ENCODE results near the gene RTL10. TPM values are rescaled to one million over a fixed set of nuclear protein-coding genes. Genes with fewer than 3 reads are reported as not detected.

The RTL10 gene
- total RNA-seq, 2 donors from 2014 or later: 20.6 to 22.2 TPM

- Mint-ChIP-seq H3K27ac (no peak overlapping the region), H3K27me3 (ENCODE audit: insufficient read depth) (peaks cover 38% of the 10 kb centered on the region), H3K9me3 (no peaks in the 10 kb centered on the region), H3K4me3 (no peak overlapping the region), H3K36me3 (ENCODE audit: low read depth) (no peaks in the 10 kb centered on the region), H3K4me1 (peaks cover 16% of the 10 kb centered on the region)
- Histone ChIP-seq H3K9ac (ENCODE audit: extremely low read depth, low read length, poor library complexity, severe bottlenecking) (no peak overlapping the region), H3K4me1 (ENCODE audit: control insufficient read depth, insufficient read depth, low read length) (peaks cover 19% of the 10 kb centered on the region), H3K9me3 (ENCODE audit: control insufficient read depth, low read length) (no peaks in the 10 kb centered on the region), H3K36me3 (ENCODE audit: control insufficient read depth, insufficient read depth, low read length) (no peaks in the 10 kb centered on the region), H3K4me3 (ENCODE audit: low read length) (no peak overlapping the region), H3K27ac (ENCODE audit: low read depth, low read length) (no peak overlapping the region), H3K27me3 (ENCODE audit: control insufficient read depth, insufficient read depth, low read length, poor library complexity, severe bottlenecking) (peaks cover 38% of the 10 kb centered on the region)
- no peak for TF ChIP-seq CTCF (conservative IDR thresholded peaks at IDR 0.05)
- no peak for DNase-seq
- WGBS, 2 experiments (ENCODE audit: insufficient coverage in 1 of 2, insufficient read length in 1 of 2): 95% methylated on average over 11 to 15 of the region's 15 CpGs
These were observed 38.7 kb upstream of the RTL10 start for GRCh38 chr22:19893363-19893762.

GRCh38 chr22:19892925-19893324 lies 38.3 kb upstream of the RTL10 start:
- 91 to 92% methylated on average over 5 to 13 of the region's 13 CpGs for WGBS, 2 experiments (ENCODE audit: insufficient coverage in 1 of 2, insufficient read length in 1 of 2)
- H3K27me3 ChIP-seq (ENCODE audit: control insufficient read depth, insufficient read depth, low read length, poor library complexity, severe bottlenecking): peaks cover 38% of the 10 kb centered on the region
- DNase-seq: no peak
- Mint-ChIP-seq H3K27me3 (ENCODE audit: insufficient read depth) (peaks cover 39% of the 10 kb centered on the region), H3K9me3 (no peaks in the 10 kb centered on the region), H3K4me1 (peaks cover 16% of the 10 kb centered on the region), H3K36me3 (ENCODE audit: low read depth) (no peaks in the 10 kb centered on the region), H3K27ac (no peak overlapping the region), H3K4me3 (no peak overlapping the region)
- H3K36me3 ChIP-seq (ENCODE audit: control insufficient read depth, insufficient read depth, low read length): no peaks in the 10 kb centered on the region
- no peak overlapping the region for H3K9ac ChIP-seq (ENCODE audit: extremely low read depth, low read length, poor library complexity, severe bottlenecking)
- no peak for TF ChIP-seq CTCF (conservative IDR thresholded peaks at IDR 0.05)
- no peak overlapping the region for H3K27ac ChIP-seq (ENCODE audit: low read depth, low read length)
- H3K4me3 ChIP-seq (ENCODE audit: low read length): no peak overlapping the region
- no peaks in the 10 kb centered on the region for H3K9me3 ChIP-seq (ENCODE audit: control insufficient read depth, low read length)
- H3K4me1 ChIP-seq (ENCODE audit: control insufficient read depth, insufficient read depth, low read length): peaks cover 19% of the 10 kb centered on the region

GRCh38 chr22:19892257-19892879 lies 37.7 kb upstream of the RTL10 start:
- 66 to 81% methylated on average over 15 to 24 of the region's 24 CpGs for WGBS, 2 experiments (ENCODE audit: insufficient coverage in 1 of 2, insufficient read length in 1 of 2)
- Mint-ChIP-seq H3K9me3 (no peaks in the 10 kb centered on the region), H3K27me3 (ENCODE audit: insufficient read depth) (peaks cover 39% of the 10 kb centered on the region), H3K4me1 (peaks cover 16% of the 10 kb centered on the region), H3K36me3 (ENCODE audit: low read depth) (no peaks in the 10 kb centered on the region), H3K27ac (no peak overlapping the region), H3K4me3 (no peak overlapping the region)
- Histone ChIP-seq H3K36me3 (ENCODE audit: control insufficient read depth, insufficient read depth, low read length) (no peaks in the 10 kb centered on the region), H3K4me1 (ENCODE audit: control insufficient read depth, insufficient read depth, low read length) (peaks cover 19% of the 10 kb centered on the region), H3K9me3 (ENCODE audit: control insufficient read depth, low read length) (no peaks in the 10 kb centered on the region), H3K9ac (ENCODE audit: extremely low read depth, low read length, poor library complexity, severe bottlenecking) (no peak overlapping the region), H3K27me3 (ENCODE audit: control insufficient read depth, insufficient read depth, low read length, poor library complexity, severe bottlenecking) (peaks cover 38% of the 10 kb centered on the region), H3K4me3 (ENCODE audit: low read length) (no peak overlapping the region), H3K27ac (ENCODE audit: low read depth, low read length) (peak overlapping the region; percentile 76)
- no peak for TF ChIP-seq CTCF (conservative IDR thresholded peaks at IDR 0.05)
- DNase-seq: no peak
